ENCODE measurements around the gene STMN3. TPM values are rescaled to one million over a fixed set of nuclear protein-coding genes. Genes with fewer than 3 reads are reported as not detected.

The STMN3 gene
- total RNA-seq, 1 experiment from 2014 or later = 65.6 TPM

DNA sequence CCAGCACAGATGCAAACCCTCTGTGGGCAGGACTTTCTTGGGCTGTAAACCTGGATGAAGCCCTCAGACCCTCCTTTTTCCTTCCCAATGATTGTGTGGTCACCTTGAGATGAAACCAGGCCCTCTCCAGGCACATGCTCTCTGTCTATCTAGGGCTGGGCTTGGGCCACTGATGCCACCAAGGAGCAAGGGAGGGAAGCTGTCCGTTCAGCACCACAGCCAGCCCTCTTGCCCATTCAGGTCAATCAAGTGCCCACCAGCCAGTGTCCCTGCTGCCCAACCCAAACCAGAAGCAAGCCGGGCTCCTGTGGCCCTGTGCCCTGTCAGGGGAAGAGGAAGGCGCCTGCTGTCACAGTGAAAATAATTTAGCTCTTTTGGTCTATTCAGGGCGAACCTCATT lies 8.0 kb downstream of the STMN3 start:
- H3K27ac Mint-ChIP-seq = no peak overlapping the region
- no peaks in the 10 kb centered on the region for H3K36me3 Mint-ChIP-seq
- POLR2A ChIA-PET = no interaction called here
- no peak for ATAC-seq
- no peak for DNase-seq (ENCODE audit: low spot score)
- H3K4me3 Mint-ChIP-seq = no peak overlapping the region
- H3K9me3 Mint-ChIP-seq = no peaks in the 10 kb centered on the region
- TF ChIP-seq SP1 (CRISPR knock-in tag; conservative IDR thresholded peaks at IDR 0.05) = no peak
- no peak for TF ChIP-seq PRRX2 (CRISPR knock-in tag; IDR thresholded peaks at IDR 0.05)
- TF ChIP-seq ATF1 (CRISPR knock-in tag; IDR thresholded peaks at IDR 0.05) = no peak
- TF ChIP-seq, protein P1, sequence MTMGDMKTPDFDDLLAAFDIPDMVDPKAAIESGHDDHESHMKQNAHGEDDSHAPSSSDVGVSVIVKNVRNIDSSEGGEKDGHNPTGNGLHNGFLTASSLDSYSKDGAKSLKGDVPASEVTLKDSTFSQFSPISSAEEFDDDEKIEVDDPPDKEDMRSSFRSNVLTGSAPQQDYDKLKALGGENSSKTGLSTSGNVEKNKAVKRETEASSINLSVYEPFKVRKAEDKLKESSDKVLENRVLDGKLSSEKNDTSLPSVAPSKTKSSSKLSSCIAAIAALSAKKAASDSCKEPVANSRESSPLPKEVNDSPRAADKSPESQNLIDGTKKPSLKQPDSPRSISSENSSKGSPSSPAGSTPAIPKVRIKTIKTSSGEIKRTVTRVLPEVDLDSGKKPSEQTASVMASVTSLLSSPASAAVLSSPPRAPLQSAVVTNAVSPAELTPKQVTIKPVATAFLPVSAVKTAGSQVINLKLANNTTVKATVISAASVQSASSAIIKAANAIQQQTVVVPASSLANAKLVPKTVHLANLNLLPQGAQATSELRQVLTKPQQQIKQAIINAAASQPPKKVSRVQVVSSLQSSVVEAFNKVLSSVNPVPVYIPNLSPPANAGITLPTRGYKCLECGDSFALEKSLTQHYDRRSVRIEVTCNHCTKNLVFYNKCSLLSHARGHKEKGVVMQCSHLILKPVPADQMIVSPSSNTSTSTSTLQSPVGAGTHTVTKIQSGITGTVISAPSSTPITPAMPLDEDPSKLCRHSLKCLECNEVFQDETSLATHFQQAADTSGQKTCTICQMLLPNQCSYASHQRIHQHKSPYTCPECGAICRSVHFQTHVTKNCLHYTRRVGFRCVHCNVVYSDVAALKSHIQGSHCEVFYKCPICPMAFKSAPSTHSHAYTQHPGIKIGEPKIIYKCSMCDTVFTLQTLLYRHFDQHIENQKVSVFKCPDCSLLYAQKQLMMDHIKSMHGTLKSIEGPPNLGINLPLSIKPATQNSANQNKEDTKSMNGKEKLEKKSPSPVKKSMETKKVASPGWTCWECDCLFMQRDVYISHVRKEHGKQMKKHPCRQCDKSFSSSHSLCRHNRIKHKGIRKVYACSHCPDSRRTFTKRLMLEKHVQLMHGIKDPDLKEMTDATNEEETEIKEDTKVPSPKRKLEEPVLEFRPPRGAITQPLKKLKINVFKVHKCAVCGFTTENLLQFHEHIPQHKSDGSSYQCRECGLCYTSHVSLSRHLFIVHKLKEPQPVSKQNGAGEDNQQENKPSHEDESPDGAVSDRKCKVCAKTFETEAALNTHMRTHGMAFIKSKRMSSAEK (CRISPR knock-in tag; IDR thresholded peaks at IDR 0.05; ENCODE audit: borderline replicate concordance) = no peak
- no peak for TF ChIP-seq MXD4 (CRISPR knock-in tag; IDR thresholded peaks at IDR 0.05; ENCODE audit: borderline replicate concordance)
- CTCF ChIA-PET = interaction anchor here (0.6 to 1.3 kb wide), 2 partner anchors 13 to 1145 kb away, joined by 4 to 5 read pairs; partner anchors contain the start of gene RTEL1
- H3K4me1 Mint-ChIP-seq = peaks cover 4% of the 10 kb centered on the region; the same call in 1 of the 2 replicates
- H3K27me3 Mint-ChIP-seq (ENCODE audit: low read depth) = no peaks in the 10 kb centered on the region; the same call in 1 of the 2 replicates

DNA sequence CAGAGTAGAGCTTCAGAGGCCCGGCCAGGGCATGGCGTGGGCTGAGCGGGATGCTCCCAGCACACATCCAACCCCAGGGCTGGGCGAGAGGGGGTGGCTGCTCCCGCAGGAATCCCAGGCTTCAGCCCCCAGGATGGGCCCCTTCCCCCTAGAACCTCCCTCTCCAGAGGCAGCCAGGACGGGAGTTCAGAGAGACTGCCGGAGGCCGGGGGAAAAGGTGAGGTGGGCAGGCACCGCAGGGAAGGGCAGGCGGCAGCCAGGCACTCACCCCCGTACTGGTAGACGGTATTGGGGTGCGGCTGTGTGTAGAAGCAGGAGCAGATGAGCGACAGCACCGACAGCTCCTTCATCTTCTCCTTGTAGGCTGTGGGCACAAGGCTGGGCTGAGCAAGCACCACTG lies 9.3 kb downstream of the STMN3 start:
- H3K27ac Mint-ChIP-seq = no peak overlapping the region
- TF ChIP-seq, protein P2, sequence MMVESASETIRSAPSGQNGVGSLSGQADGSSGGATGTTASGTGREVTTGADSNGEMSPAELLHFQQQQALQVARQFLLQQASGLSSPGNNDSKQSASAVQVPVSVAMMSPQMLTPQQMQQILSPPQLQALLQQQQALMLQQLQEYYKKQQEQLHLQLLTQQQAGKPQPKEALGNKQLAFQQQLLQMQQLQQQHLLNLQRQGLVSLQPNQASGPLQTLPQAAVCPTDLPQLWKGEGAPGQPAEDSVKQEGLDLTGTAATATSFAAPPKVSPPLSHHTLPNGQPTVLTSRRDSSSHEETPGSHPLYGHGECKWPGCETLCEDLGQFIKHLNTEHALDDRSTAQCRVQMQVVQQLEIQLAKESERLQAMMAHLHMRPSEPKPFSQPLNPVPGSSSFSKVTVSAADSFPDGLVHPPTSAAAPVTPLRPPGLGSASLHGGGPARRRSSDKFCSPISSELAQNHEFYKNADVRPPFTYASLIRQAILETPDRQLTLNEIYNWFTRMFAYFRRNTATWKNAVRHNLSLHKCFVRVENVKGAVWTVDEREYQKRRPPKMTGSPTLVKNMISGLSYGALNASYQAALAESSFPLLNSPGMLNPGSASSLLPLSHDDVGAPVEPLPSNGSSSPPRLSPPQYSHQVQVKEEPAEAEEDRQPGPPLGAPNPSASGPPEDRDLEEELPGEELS (CRISPR knock-in tag; IDR thresholded peaks at IDR 0.05) = no peak
- no peak for TF ChIP-seq IRF2 (CRISPR knock-in tag; IDR thresholded peaks at IDR 0.05; ENCODE audit: borderline replicate concordance, low read depth)
- TF ChIP-seq, protein P3, sequence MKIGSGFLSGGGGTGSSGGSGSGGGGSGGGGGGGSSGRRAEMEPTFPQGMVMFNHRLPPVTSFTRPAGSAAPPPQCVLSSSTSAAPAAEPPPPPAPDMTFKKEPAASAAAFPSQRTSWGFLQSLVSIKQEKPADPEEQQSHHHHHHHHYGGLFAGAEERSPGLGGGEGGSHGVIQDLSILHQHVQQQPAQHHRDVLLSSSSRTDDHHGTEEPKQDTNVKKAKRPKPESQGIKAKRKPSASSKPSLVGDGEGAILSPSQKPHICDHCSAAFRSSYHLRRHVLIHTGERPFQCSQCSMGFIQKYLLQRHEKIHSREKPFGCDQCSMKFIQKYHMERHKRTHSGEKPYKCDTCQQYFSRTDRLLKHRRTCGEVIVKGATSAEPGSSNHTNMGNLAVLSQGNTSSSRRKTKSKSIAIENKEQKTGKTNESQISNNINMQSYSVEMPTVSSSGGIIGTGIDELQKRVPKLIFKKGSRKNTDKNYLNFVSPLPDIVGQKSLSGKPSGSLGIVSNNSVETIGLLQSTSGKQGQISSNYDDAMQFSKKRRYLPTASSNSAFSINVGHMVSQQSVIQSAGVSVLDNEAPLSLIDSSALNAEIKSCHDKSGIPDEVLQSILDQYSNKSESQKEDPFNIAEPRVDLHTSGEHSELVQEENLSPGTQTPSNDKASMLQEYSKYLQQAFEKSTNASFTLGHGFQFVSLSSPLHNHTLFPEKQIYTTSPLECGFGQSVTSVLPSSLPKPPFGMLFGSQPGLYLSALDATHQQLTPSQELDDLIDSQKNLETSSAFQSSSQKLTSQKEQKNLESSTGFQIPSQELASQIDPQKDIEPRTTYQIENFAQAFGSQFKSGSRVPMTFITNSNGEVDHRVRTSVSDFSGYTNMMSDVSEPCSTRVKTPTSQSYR (CRISPR knock-in tag; IDR thresholded peaks at IDR 0.05) = no peak
- TF ChIP-seq KAT7 (CRISPR knock-in tag; IDR thresholded peaks at IDR 0.05; ENCODE audit: borderline replicate concordance) = no peak
- TF ChIP-seq, protein P4, sequence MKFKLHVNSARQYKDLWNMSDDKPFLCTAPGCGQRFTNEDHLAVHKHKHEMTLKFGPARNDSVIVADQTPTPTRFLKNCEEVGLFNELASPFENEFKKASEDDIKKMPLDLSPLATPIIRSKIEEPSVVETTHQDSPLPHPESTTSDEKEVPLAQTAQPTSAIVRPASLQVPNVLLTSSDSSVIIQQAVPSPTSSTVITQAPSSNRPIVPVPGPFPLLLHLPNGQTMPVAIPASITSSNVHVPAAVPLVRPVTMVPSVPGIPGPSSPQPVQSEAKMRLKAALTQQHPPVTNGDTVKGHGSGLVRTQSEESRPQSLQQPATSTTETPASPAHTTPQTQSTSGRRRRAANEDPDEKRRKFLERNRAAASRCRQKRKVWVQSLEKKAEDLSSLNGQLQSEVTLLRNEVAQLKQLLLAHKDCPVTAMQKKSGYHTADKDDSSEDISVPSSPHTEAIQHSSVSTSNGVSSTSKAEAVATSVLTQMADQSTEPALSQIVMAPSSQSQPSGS (CRISPR knock-in tag; IDR thresholded peaks at IDR 0.05; ENCODE audit: borderline replicate concordance, low read depth) = no peak
- TF ChIP-seq SP1 (CRISPR knock-in tag; conservative IDR thresholded peaks at IDR 0.05) = no peak
- TF ChIP-seq, protein P5, sequence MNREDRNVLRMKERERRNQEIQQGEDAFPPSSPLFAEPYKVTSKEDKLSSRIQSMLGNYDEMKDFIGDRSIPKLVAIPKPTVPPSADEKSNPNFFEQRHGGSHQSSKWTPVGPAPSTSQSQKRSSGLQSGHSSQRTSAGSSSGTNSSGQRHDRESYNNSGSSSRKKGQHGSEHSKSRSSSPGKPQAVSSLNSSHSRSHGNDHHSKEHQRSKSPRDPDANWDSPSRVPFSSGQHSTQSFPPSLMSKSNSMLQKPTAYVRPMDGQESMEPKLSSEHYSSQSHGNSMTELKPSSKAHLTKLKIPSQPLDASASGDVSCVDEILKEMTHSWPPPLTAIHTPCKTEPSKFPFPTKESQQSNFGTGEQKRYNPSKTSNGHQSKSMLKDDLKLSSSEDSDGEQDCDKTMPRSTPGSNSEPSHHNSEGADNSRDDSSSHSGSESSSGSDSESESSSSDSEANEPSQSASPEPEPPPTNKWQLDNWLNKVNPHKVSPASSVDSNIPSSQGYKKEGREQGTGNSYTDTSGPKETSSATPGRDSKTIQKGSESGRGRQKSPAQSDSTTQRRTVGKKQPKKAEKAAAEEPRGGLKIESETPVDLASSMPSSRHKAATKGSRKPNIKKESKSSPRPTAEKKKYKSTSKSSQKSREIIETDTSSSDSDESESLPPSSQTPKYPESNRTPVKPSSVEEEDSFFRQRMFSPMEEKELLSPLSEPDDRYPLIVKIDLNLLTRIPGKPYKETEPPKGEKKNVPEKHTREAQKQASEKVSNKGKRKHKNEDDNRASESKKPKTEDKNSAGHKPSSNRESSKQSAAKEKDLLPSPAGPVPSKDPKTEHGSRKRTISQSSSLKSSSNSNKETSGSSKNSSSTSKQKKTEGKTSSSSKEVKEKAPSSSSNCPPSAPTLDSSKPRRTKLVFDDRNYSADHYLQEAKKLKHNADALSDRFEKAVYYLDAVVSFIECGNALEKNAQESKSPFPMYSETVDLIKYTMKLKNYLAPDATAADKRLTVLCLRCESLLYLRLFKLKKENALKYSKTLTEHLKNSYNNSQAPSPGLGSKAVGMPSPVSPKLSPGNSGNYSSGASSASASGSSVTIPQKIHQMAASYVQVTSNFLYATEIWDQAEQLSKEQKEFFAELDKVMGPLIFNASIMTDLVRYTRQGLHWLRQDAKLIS (CRISPR knock-in tag; IDR thresholded peaks at IDR 0.05; ENCODE audit: borderline replicate concordance) = no peak
- TF ChIP-seq, protein P6, sequence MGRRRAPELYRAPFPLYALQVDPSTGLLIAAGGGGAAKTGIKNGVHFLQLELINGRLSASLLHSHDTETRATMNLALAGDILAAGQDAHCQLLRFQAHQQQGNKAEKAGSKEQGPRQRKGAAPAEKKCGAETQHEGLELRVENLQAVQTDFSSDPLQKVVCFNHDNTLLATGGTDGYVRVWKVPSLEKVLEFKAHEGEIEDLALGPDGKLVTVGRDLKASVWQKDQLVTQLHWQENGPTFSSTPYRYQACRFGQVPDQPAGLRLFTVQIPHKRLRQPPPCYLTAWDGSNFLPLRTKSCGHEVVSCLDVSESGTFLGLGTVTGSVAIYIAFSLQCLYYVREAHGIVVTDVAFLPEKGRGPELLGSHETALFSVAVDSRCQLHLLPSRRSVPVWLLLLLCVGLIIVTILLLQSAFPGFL (CRISPR knock-in tag; IDR thresholded peaks at IDR 0.05; ENCODE audit: borderline replicate concordance) = no peak
- TF ChIP-seq ELF4 (CRISPR knock-in tag; IDR thresholded peaks at IDR 0.05; ENCODE audit: low read depth) = no peak
- no peak overlapping the region; the same call in 1 of the 2 replicates for H3K4me3 Mint-ChIP-seq
- POLR2A ChIA-PET = no interaction called here
- DNase-seq (ENCODE audit: low spot score) (no peak), ATAC-seq (no peak)
- CTCF ChIA-PET = no interaction called here
- no peaks in the 10 kb centered on the region for H3K36me3 Mint-ChIP-seq
- H3K4me1 Mint-ChIP-seq = peaks cover 8% of the 10 kb centered on the region
- H3K9me3 Mint-ChIP-seq = no peaks in the 10 kb centered on the region
- no peaks in the 10 kb centered on the region; the same call in 1 of the 2 replicates for H3K27me3 Mint-ChIP-seq (ENCODE audit: low read depth)

All from WTC11 (cell line).